ENCODE measurements around the gene JAZF1.

JAZF1 gene

DNA sequence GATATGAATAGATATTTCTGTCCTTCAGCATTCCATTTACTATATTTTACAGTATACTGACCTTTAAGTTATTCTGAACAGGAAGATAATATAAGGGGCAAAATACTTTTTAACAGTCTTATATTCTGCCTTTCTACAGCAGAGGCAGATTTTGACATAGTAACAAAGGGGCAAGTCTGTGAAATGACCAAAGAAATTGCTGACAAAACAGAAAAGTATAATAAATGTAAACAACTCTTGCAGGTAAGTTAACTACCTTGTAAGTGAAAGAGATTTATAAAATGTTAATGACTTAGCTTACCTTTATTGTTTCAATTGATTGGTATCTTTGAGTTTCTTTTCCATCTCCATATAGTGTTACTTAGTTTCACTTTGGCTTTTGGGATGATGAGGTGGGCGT, 384.6 kb downstream of the JAZF1 start:
- in situ Hi-C loops (cut with MboI; ENCODE audit: low sequenced_read_pairs) = loop anchor here (25.0 kb wide), 1 partner anchor 584 kb away; the partner anchor contains the start of gene HOXA13

DNA sequence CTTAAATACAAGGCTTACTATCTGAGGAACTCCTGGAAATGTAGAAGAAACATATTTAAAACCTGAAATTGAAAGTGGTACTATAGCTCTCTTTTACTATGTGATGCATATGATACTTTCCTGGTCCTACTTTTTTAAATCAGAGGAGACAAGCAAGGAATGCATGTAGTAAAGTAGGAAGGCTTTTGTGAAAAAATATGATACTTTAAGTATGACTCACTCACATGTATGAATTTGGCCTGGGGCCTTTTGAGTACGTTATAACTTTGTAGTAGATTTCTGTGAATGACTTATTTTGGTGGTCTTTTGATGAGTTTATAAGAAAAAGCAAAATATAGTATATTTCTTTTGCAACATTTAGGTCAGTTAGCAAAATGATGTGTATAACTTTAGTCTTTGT, 386.8 kb downstream of the JAZF1 start:
- in situ Hi-C loops (cut with MboI; ENCODE audit: low sequenced_read_pairs) = loop anchor here (25.0 kb wide), 1 partner anchor 581 kb away; the partner anchor contains the start of gene HOXA13

DNA sequence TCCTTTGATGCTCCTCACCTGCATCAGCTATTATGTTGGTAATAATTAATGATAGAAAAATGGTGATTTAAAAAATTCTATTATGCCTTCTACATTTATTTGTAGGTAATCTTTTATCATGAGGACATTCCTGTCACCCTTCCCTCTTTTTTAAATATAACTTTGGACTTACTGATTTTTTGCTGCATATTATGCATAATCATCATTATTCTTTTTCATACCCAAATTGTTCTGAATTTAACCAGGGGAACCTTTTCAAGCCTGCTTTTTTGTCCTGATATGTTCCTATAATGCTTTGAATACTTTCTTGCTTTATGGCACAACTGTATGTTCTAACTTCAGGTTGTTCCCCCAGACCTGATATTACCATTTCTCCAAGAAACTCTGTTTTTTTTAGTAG, 392.2 kb downstream of the JAZF1 start:
- in situ Hi-C loops (cut with MboI; ENCODE audit: low sequenced_read_pairs) = loop anchor here (25.0 kb wide), 1 partner anchor 576 kb away; the partner anchor contains the start of gene HOXA13

DNA sequence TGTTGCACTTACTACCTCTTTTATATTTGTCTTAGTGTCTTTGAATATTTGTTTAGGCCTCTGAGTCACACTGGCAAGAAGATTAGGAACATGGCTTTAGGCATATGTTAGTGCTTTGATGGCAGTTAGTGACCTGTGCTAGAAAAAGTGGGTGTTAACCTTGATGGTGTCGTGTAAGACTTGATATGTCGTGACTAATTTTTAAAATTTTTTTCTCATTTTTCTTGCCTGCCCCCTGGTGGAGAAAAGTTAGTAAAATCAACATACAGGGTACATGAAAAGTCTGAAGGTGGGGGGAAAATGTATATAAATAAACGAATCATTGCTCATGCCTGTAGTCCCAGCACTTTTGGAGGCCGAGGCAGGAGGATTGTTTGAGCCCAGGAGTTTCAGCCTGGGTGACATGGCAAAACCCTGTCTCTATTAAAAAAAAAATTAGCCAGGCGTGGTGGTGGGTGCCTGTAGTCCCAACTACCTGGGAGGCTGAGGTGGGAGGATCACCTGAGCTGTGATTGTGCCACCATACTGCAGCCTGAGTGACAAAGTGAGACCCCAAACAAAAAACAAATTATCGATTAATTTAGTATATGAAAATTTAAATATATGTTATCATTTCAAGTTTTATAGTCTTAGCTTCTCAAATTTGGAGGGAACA, 396.1 kb downstream of the JAZF1 start:
- in situ Hi-C loops (cut with MboI; ENCODE audit: low sequenced_read_pairs) = loop anchor here (25.0 kb wide), 1 partner anchor 572 kb away; the partner anchor contains the start of gene HOXA13

DNA sequence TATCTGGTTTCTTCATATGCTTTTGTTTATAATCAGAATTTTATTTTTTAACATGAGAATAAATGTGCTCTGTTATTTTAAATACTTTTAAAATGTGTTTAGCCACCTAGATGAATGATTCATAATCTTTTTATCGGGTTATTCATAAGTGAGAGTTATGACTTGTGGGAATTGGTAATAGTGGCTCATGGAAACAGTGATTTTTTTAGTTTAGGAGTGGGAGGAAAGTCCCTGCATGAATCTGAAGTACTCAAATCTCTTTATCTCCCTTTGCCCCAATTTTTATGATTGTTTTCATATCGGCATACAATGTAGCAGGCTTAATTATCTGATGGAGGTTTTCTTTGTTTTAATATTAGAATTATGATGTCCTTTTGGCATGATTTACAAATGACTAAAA, 397.7 kb downstream of the JAZF1 start:
- in situ Hi-C loops (cut with MboI; ENCODE audit: low sequenced_read_pairs) = loop anchor here (25.0 kb wide), 1 partner anchor 571 kb away; the partner anchor contains the start of gene HOXA13

DNA sequence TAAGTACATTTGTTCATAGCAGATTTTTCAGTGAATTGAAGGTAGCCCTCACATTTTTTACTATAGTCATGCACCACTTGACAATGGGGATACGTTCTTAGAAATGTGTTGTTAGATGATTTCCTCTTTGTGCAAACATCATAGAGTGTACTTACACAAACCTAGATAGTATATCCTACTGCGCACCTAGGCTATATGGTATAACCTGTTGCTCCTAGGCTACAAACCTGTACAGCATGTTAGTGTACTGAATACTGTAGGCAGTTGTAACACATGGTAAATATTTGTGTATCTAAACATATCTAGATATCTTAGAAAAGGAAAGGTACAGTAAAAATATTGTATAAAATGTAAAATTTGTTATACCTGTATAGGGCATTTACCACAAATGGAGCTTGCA, 399.4 kb downstream of the JAZF1 start:
- in situ Hi-C loops (cut with MboI; ENCODE audit: low sequenced_read_pairs) = loop anchor here (25.0 kb wide), 1 partner anchor 569 kb away; the partner anchor contains the start of gene HOXA13

Data from HL-60/S4 treated with retinoic acid at 250 ng/mL for 4 days and 3 days (cell line).